PC-3 (cell line): Measurements from ENCODE around the gene LRFN4. TPM values are rescaled to one million over a fixed set of nuclear protein-coding genes. Genes with fewer than 3 reads are reported as not detected.

Source experiments
- ATAC-seq: fragments of 200-7000 bp; cut with Tn5 transposase; 2 replicates; pipeline ENCODE4 v1.9.1; 2020; ENCODE audit warnings: mild to moderate bottlenecking, moderate library complexity
- BruUV-seq: library from RNA; stranded (reverse); fragments of 400-500 nt; replicated peaks from 2 replicates; lab custom pipeline; 2021; lab: Mats Ljungman, UMichigan
- CTCF ChIA-PET: fragments of 300-600 bp; sonication (Branson Sonifier 250); formaldehyde crosslinking; loops from one replicate; lab custom pipeline; 2022; ENCODE audit warnings: antibody characterized with exemption; lab: Charles Lee
- POLR2A ChIA-PET: fragments of 300-600 bp; sonication (Branson Sonifier 250); formaldehyde crosslinking; loops from one replicate; lab custom pipeline; 2022; ENCODE audit warnings: antibody characterized with exemption; ENCODE audit not compliant: unreplicated experiment; lab: Charles Lee
- DNase-seq: peaks from one replicate; pipeline ENCODE4 v3.0.0-alpha.2; 2015
- H2AFZ ChIP-seq: fragments of 300-600 bp; sonication (generic); 2 replicates; pipeline ENCODE4 v1.6.0; 2016; ENCODE audit warnings: antibody characterized with exemption, low read length
- H3F3A ChIP-seq: fragments of 300-600 bp; sonication (generic); one replicate; pipeline ENCODE4 v1.6.0; 2017; ENCODE audit warnings: antibody characterized with exemption, low read length, control low read depth, mild to moderate bottlenecking; ENCODE audit not compliant: unreplicated experiment
- H3K27ac ChIP-seq: fragments of 300-600 bp; sonication (generic); 2 replicates; pipeline ENCODE4 v1.5.1; 2016; ENCODE audit warnings: mild to moderate bottlenecking, low read length
- H3K27me3 ChIP-seq: fragments of 300-600 bp; sonication (generic); 2 replicates; pipeline ENCODE4 v1.6.1; 2016; ENCODE audit warnings: low read length, mixed read lengths
- H3K36me3 ChIP-seq: fragments of 300-600 bp; sonication (generic); 2 replicates; pipeline ENCODE4 v1.6.1; 2016; ENCODE audit warnings: low read depth, mixed run types, low read length, mixed read lengths
- H3K4me1 ChIP-seq: fragments of 300-600 bp; sonication (generic); 2 replicates; pipeline ENCODE4 v1.5.1; 2016; ENCODE audit warnings: low read length; ENCODE audit not compliant: insufficient read depth
- H3K4me2 ChIP-seq: fragments of 300-600 bp; sonication (generic); 2 replicates; pipeline ENCODE4 v1.6.0; 2016; ENCODE audit warnings: low read length
- H3K4me3 ChIP-seq: fragments of 300-600 bp; sonication (generic); 2 replicates; pipeline ENCODE4 v1.5.1; 2016; ENCODE audit warnings: mild to moderate bottlenecking, low read length, mixed read lengths
- H3K79me2 ChIP-seq: fragments of 300-600 bp; sonication (generic); 2 replicates; pipeline ENCODE4 v1.6.1; 2017; ENCODE audit warnings: low read length, mixed read lengths
- H3K9ac ChIP-seq: fragments of 300-600 bp; sonication (generic); 2 replicates; pipeline ENCODE4 v1.6.0; 2016; ENCODE audit warnings: mild to moderate bottlenecking, low read length
- H3K9me2 ChIP-seq: fragments of 300-600 bp; sonication (generic); replicated peaks from 2 replicates; pipeline ENCODE4 v1.6.1; 2016; ENCODE audit warnings: mixed run types, low read length, mixed read lengths
- H3K9me3 ChIP-seq: fragments of 300-600 bp; sonication (generic); 2 replicates; pipeline ENCODE4 v1.6.1; 2016; ENCODE audit warnings: low read length, mixed read lengths
- H4K20me1 ChIP-seq: fragments of 300-600 bp; sonication (generic); 2 replicates; pipeline ENCODE4 v1.6.1; 2016; ENCODE audit warnings: low read length, mixed read lengths
- CTCF ChIP-seq: fragments of 300-600 bp; sonication (generic); conservative IDR thresholded peaks from 2 replicates; pipeline ENCODE4 v1.5.1; 2017; ENCODE audit warnings: antibody characterized with exemption, low read depth, mild to moderate bottlenecking, low read length
- EZH2 ChIP-seq: fragments of 300-600 bp; sonication (generic); IDR thresholded peaks from one replicate; pipeline ENCODE4 v1.6.1; 2017; ENCODE audit warnings: antibody characterized with exemption, mild to moderate bottlenecking, low read length; ENCODE audit not compliant: unreplicated experiment
- EZH2phosphoT487 ChIP-seq: fragments of 300-600 bp; sonication (generic); IDR thresholded peaks from 2 replicates; pipeline ENCODE4 v1.6.1; 2018; ENCODE audit warnings: mild to moderate bottlenecking, antibody characterized with exemption, low read length, borderline replicate concordance
- intact Hi-C: fragments of 100-400 bp; cut with micrococcal nuclease; formaldehyde crosslinking; loops from 2 replicates; pipeline ENCODE4 v1.9.0; 2023
- total RNA-seq: library from RNA; depleted of rRNA; stranded (reverse); fragments of >200 nt; gene quantifications from 2 replicates; pipeline ENCODE4 v1.2.3, GENCODE V29; 2014

LRFN4 gene
- total RNA-seq, 1 experiment from 2014 or later: 64.4 TPM

GRCh38 chr11:66854729-66855211 is 2.1 kb upstream of the LRFN4 start:
- BruUV-seq: no TSS peak
- H3K9ac ChIP-seq: no peak overlapping the region
- no peaks in the 10 kb centered on the region; the same call in 1 of the 2 replicates for H3K36me3 ChIP-seq
- no peaks in the 10 kb centered on the region for H4K20me1 ChIP-seq
- no peak overlapping the region for H3K27ac ChIP-seq
- no peaks in the 10 kb centered on the region for H3F3A ChIP-seq
- H3K4me1 ChIP-seq: peaks cover 17% of the 10 kb centered on the region
- ATAC-seq (no peak), DNase-seq (no peak)
- H3K9me2 ChIP-seq: no peaks in the 10 kb centered on the region
- no peak overlapping the region for H2AFZ ChIP-seq
- TF ChIP-seq EZH2phosphoT487 (no peak), EZH2 (no peak), CTCF (no peak)
- intact Hi-C loops: no loop called here
- CTCF ChIA-PET: interaction anchor here (0.6 kb wide), 1 partner anchor 109 kb away, joined by 3 read pairs; no protein-coding TSS in a partner anchor
- no peaks in the 10 kb centered on the region for H3K27me3 ChIP-seq
- no peak overlapping the region for H3K4me2 ChIP-seq
- no peaks in the 10 kb centered on the region for H3K9me3 ChIP-seq
- peaks cover 27% of the 10 kb centered on the region for H3K79me2 ChIP-seq
- POLR2A ChIA-PET: no interaction called here
- no peak overlapping the region for H3K4me3 ChIP-seq

GRCh38 chr11:66855574-66856495 is 1.0 kb upstream of the LRFN4 start:
- Histone ChIP-seq H3K4me1 (peaks cover 17% of the 10 kb centered on the region), H3K4me2 (peak overlapping the region; percentile 99), H3K4me3 (peak overlapping the region; percentile 95), H3K27ac (peak overlapping the region; percentile 70), H3K9ac (peak overlapping the region; percentile 84), H4K20me1 (no peaks in the 10 kb centered on the region), H3K27me3 (no peaks in the 10 kb centered on the region), H3K79me2 (peaks cover 27% of the 10 kb centered on the region), H3K9me3 (no peaks in the 10 kb centered on the region), H3F3A (no peaks in the 10 kb centered on the region), H2AFZ (peak overlapping the region; percentile 79), H3K9me2 (no peaks in the 10 kb centered on the region), H3K36me3 (no peaks in the 10 kb centered on the region; the same call in 1 of the 2 replicates)
- TSS peak; percentile 93 for BruUV-seq
- CTCF ChIA-PET: interaction anchor here (0.5 to 0.8 kb wide), 4 partner anchors 10 to 312 kb away, joined by 3 to 4 read pairs (median 3); no protein-coding TSS in a partner anchor
- peak; percentile 99 for DNase-seq
- peak; percentile 76 for ATAC-seq
- POLR2A ChIA-PET: interaction anchor here (0.6 to 1.0 kb wide), 5 partner anchors 12 to 546 kb away, joined by 3 to 9 read pairs (median 5); partner anchors contain the start of gene PPP1CA
- TF ChIP-seq EZH2 (no peak), CTCF (no peak), EZH2phosphoT487 (no peak)
- intact Hi-C loops: loop anchor here (1.0 kb wide), 1 partner anchor 12 kb away; no protein-coding TSS in a partner anchor
